ENCODE data around the gene PRCP.

PRCP gene

DNA sequence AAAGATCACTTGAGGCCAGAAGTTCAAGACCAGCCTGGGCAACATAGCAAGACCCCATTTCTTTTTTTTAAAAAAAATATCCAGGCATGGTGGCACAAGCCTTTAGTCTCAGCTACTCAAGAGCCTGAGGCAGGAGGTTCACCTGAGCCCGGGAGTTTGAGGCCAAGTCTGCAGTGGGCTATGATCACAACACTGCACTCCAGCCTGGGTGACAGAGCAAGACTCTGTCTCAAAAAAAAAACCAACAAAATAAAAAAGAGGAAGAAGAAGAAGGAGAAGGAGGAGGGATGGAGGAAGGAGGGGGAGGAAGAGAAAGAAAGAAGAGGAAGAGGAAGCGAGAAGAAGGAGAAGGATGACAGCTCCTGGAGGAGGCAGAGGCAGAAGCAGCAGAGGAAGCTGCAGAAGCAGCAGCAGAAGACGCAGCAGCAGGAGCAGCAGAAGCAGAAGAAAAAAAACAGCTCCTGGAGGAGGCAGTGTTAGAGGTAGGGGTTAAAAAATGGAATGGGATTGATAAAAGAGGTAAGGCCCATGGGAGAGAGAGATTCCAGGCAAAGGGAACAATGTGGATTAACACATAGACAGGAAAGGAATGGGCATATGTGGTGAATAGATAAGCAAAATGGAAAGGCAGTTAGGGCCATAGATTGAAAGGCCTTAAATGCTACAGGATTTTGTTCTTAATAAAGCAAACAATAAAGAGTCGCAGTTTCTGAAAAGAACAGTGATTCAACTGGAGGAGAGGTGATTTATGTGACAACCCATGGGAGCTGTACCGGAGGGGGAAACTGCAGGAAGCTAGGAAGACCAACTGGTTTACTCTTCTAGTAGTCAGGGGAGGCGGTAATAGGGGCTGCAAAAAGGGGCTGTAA is 10.9 kb downstream of the PRCP start:
- no peak overlapping the region for H2BK120ac ChIP-seq (ENCODE audit: insufficient read depth, low read length, poor library complexity)
- no peaks in the 10 kb centered on the region for H3K9me3 ChIP-seq (ENCODE audit: insufficient read depth, low read depth, low read length)
- H4K8ac ChIP-seq (ENCODE audit: low read depth, low read length): no peak overlapping the region
- no peak overlapping the region for H2BK12ac ChIP-seq (ENCODE audit: low read length)
- no CpG with 5 or more reads among the region's 6 CpGs for WGBS (ENCODE audit: extremely low coverage, insufficient coverage, insufficient read length)
- no peak overlapping the region for H2BK5ac ChIP-seq (ENCODE audit: low read depth, low read length, poor library complexity)
- H3K14ac ChIP-seq (ENCODE audit: low read length): no peak overlapping the region
- no peak overlapping the region for H3K9ac ChIP-seq (ENCODE audit: low read length)
- H3K23ac ChIP-seq (ENCODE audit: low read length): no peak overlapping the region
- H2AK5ac ChIP-seq (ENCODE audit: low read length): no peak overlapping the region
- no peaks in the 10 kb centered on the region for H3K27me3 ChIP-seq (ENCODE audit: insufficient read depth, low read length)
- H3K36me3 ChIP-seq (ENCODE audit: control insufficient read depth in 1 of 2, insufficient read depth in 2 of 2, low read length in 2 of 2): peaks cover 0 to 1% of the 10 kb centered on the region in 2 experiments
- H3K79me1 ChIP-seq (ENCODE audit: low read length): no peaks in the 10 kb centered on the region
- no peak overlapping the region for H3K27ac ChIP-seq (ENCODE audit: low read depth, low read length)
- H3K4me2 ChIP-seq (ENCODE audit: low read length): no peak overlapping the region
- no peak overlapping the region for H3K4ac ChIP-seq (ENCODE audit: low read depth, low read length)
- no peak for DNase-seq
- no peak overlapping the region for H4K12ac ChIP-seq (ENCODE audit: low read depth, low read length)
- H3K4me1 ChIP-seq (ENCODE audit: control insufficient read depth in 1 of 2, insufficient read depth in 2 of 2, low read length in 2 of 2): no peaks in the 10 kb centered on the region
- H3K18ac ChIP-seq (ENCODE audit: low read length): no peak overlapping the region
- H3K4me3 ChIP-seq (ENCODE audit: low read depth, low read length): no peak overlapping the region
- no peak overlapping the region for H4K91ac ChIP-seq (ENCODE audit: low read depth, low read length)
- no peak overlapping the region for H2AFZ ChIP-seq (ENCODE audit: insufficient read depth, low read length, poor library complexity)
- no peaks in the 10 kb centered on the region for H3K79me2 ChIP-seq (ENCODE audit: control insufficient read depth, insufficient read depth, low read length, poor library complexity)

DNA sequence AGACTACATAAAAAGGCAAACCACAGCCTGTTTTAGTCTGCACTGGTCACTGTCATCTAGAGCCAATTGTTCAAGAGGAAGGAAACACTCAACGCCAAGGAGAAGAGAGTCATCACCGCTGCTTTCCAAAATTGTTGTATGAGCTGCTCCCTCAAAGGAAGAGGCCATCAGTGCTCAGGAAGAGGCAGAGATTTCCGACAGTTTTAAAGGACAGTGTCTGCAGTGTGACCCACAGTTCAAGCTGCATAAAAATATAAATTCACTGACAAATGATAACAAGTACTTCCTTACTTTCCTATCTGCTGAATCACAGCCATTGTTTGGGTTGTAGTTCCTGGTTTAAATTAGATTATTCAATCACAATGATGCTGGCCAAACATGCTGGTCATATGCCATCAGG is 16.4 kb downstream of the PRCP start:
- Histone ChIP-seq H2BK12ac (ENCODE audit: low read length) (no peak overlapping the region), H3K4me3 (ENCODE audit: low read depth, low read length) (no peak overlapping the region), H4K12ac (ENCODE audit: low read depth, low read length) (no peak overlapping the region), H4K8ac (ENCODE audit: low read depth, low read length) (no peak overlapping the region), H4K91ac (ENCODE audit: low read depth, low read length) (no peak overlapping the region), H3K23ac (ENCODE audit: low read length) (no peak overlapping the region), H2BK5ac (ENCODE audit: low read depth, low read length, poor library complexity) (no peak overlapping the region), H3K27ac (ENCODE audit: low read depth, low read length) (no peak overlapping the region), H3K27me3 (ENCODE audit: insufficient read depth, low read length) (no peaks in the 10 kb centered on the region), H3K9me3 (ENCODE audit: insufficient read depth, low read depth, low read length) (peaks cover 2% of the 10 kb centered on the region), H3K79me2 (ENCODE audit: control insufficient read depth, insufficient read depth, low read length, poor library complexity) (no peaks in the 10 kb centered on the region), H2AK5ac (ENCODE audit: low read length) (no peak overlapping the region), H3K4ac (ENCODE audit: low read depth, low read length) (no peak overlapping the region), H3K79me1 (ENCODE audit: low read length) (no peaks in the 10 kb centered on the region), H3K4me1 (ENCODE audit: control insufficient read depth in 1 of 2, insufficient read depth in 2 of 2, low read length in 2 of 2) (no peaks in the 10 kb centered on the region), H3K18ac (ENCODE audit: low read length) (no peak overlapping the region), H2AFZ (ENCODE audit: insufficient read depth, low read length, poor library complexity) (no peak overlapping the region), H2BK120ac (ENCODE audit: insufficient read depth, low read length, poor library complexity) (no peak overlapping the region), H3K14ac (ENCODE audit: low read length) (no peak overlapping the region), H3K4me2 (ENCODE audit: low read length) (no peak overlapping the region), H3K36me3 (ENCODE audit: control insufficient read depth in 1 of 2, insufficient read depth in 2 of 2, low read length in 2 of 2) (peaks cover 2% of the 10 kb centered on the region in 2 experiments), H3K9ac (ENCODE audit: low read length) (no peak overlapping the region)
- no peak for DNase-seq
- WGBS (ENCODE audit: extremely low coverage, insufficient coverage, insufficient read length): no CpG with 5 or more reads among the region's 3 CpGs

DNA sequence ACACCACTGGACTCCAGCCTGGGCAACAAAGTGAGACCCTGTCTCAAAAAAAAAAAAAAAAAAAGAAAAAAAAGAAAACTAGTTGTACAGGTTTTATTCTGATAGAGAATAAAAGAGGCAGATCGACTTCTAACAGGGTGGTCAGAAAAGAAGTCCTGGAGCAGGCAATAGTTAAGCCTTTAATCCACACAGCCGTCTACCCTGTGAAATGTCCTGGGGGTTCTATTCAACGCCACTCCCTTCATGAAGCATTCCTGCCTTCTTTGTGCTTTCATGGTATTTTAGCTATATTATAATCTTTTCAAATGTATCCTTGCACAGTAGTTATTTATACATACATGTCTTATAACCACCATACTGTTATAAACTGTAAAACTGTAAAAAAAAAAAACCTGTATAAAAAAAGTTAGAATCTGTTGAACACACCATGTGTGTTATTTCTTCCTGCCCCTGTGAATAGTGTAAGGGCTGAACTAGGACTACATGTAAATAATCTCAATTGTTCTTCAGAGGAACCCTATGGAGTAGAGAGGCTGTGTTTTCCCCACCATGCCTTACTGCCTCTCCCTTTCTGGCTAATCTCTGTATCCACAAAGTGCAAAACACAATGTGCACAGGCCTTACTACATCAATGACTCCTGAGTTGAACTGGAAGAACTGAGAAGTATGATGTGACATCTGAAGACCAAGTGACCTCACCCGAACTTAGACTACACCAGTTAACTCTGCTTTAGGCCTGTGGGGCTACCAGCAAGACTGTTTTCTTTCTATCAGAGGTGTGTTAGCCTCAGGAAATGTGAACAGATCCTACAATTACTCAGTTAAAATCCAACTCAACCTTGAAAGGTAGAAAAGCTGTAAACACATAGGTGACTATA is 25.3 kb downstream of the PRCP start:
- Histone ChIP-seq H2BK120ac (ENCODE audit: insufficient read depth, low read length, poor library complexity) (no peak overlapping the region), H4K91ac (ENCODE audit: low read depth, low read length) (no peak overlapping the region), H3K9me3 (ENCODE audit: insufficient read depth, low read depth, low read length) (peaks cover 3% of the 10 kb centered on the region), H3K4ac (ENCODE audit: low read depth, low read length) (no peak overlapping the region), H4K8ac (ENCODE audit: low read depth, low read length) (no peak overlapping the region), H2BK12ac (ENCODE audit: low read length) (no peak overlapping the region), H3K27ac (ENCODE audit: low read depth, low read length) (no peak overlapping the region), H3K23ac (ENCODE audit: low read length) (no peak overlapping the region), H3K14ac (ENCODE audit: low read length) (no peak overlapping the region), H2AFZ (ENCODE audit: insufficient read depth, low read length, poor library complexity) (no peak overlapping the region), H4K12ac (ENCODE audit: low read depth, low read length) (no peak overlapping the region), H3K79me2 (ENCODE audit: control insufficient read depth, insufficient read depth, low read length, poor library complexity) (no peaks in the 10 kb centered on the region), H2AK5ac (ENCODE audit: low read length) (no peak overlapping the region), H3K36me3 (ENCODE audit: control insufficient read depth in 1 of 2, insufficient read depth in 2 of 2, low read length in 2 of 2) (peaks cover 0 to 2% of the 10 kb centered on the region in 2 experiments), H3K4me1 (ENCODE audit: control insufficient read depth in 1 of 2, insufficient read depth in 2 of 2, low read length in 2 of 2) (no peaks in the 10 kb centered on the region), H3K9ac (ENCODE audit: low read length) (no peak overlapping the region), H3K4me3 (ENCODE audit: low read depth, low read length) (no peak overlapping the region), H3K27me3 (ENCODE audit: insufficient read depth, low read length) (no peaks in the 10 kb centered on the region), H3K4me2 (ENCODE audit: low read length) (no peak overlapping the region), H3K18ac (ENCODE audit: low read length) (no peak overlapping the region), H3K79me1 (ENCODE audit: low read length) (no peaks in the 10 kb centered on the region), H2BK5ac (ENCODE audit: low read depth, low read length, poor library complexity) (no peak overlapping the region)
- no peak for DNase-seq
- WGBS (ENCODE audit: extremely low coverage, insufficient coverage, insufficient read length): no CpG with 5 or more reads among the region's 4 CpGs

- H3K36me3 ChIP-seq (ENCODE audit: control insufficient read depth in 1 of 2, insufficient read depth in 2 of 2, low read length in 2 of 2): no peaks in the 10 kb centered on the region
- no peak overlapping the region for H2AK5ac ChIP-seq (ENCODE audit: low read length)
- H3K79me1 ChIP-seq (ENCODE audit: low read length): no peaks in the 10 kb centered on the region
- no peaks in the 10 kb centered on the region for H3K27me3 ChIP-seq (ENCODE audit: insufficient read depth, low read length)
- no peak overlapping the region for H2BK5ac ChIP-seq (ENCODE audit: low read depth, low read length, poor library complexity)
- no peaks in the 10 kb centered on the region for H3K79me2 ChIP-seq (ENCODE audit: control insufficient read depth, insufficient read depth, low read length, poor library complexity)
- no CpG with 5 or more reads among the region's 5 CpGs for WGBS (ENCODE audit: extremely low coverage, insufficient coverage, insufficient read length)
- no peaks in the 10 kb centered on the region for H3K4me1 ChIP-seq (ENCODE audit: control insufficient read depth in 1 of 2, insufficient read depth in 2 of 2, low read length in 2 of 2)
- DNase-seq: no peak
- no peak overlapping the region for H2BK120ac ChIP-seq (ENCODE audit: insufficient read depth, low read length, poor library complexity)
- no peak overlapping the region for H4K91ac ChIP-seq (ENCODE audit: low read depth, low read length)
- no peak overlapping the region for H3K27ac ChIP-seq (ENCODE audit: low read depth, low read length)
- H3K9ac ChIP-seq (ENCODE audit: low read length): no peak overlapping the region
- no peak overlapping the region for H2BK12ac ChIP-seq (ENCODE audit: low read length)
- no peak overlapping the region for H3K23ac ChIP-seq (ENCODE audit: low read length)
- peaks cover 3% of the 10 kb centered on the region for H3K9me3 ChIP-seq (ENCODE audit: insufficient read depth, low read depth, low read length)
- no peak overlapping the region for H4K12ac ChIP-seq (ENCODE audit: low read depth, low read length)
- no peak overlapping the region for H3K18ac ChIP-seq (ENCODE audit: low read length)
- no peak overlapping the region for H3K4ac ChIP-seq (ENCODE audit: low read depth, low read length)
- H3K14ac ChIP-seq (ENCODE audit: low read length): no peak overlapping the region
- no peak overlapping the region for H2AFZ ChIP-seq (ENCODE audit: insufficient read depth, low read length, poor library complexity)
- H3K4me3 ChIP-seq (ENCODE audit: low read depth, low read length): no peak overlapping the region
- no peak overlapping the region for H3K4me2 ChIP-seq (ENCODE audit: low read length)
- no peak overlapping the region for H4K8ac ChIP-seq (ENCODE audit: low read depth, low read length)
These were observed 26.3 kb downstream of the PRCP start for GRCh38 chr11:82873919-82874333.

All from trophoblast cell (in vitro differentiated cells and primary cell).